NCI-H510A (cell line): Measurements from ENCODE around the gene DHRS12.

ENCODE experiments used
- DNase-seq: peaks from one replicate; lab custom pipeline; 2025; lab: John Stamatoyannopoulos, UW

Gene DHRS12

GRCh38 chr13:51807041-51807440 lies 3.1 kb upstream of the DHRS12 start:
- no peak for DNase-seq

DNA sequence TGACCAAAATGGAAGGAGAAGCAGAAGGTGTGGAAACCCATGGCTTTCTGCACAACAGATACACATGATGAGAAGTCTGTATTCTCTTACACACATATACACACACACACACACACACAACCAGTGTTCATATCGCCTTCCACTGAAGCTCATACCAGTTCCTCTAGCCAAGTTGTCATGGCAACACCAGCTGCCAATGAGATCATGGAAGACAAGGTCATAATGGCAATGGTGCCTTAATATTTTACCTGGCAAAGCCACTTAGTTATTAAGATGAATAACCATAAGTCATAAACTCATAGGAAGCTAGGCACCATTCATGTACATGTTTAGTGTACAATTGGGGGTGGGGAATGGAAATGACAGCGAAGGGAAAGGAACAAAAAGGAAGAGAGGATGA lies 2.6 kb upstream of the DHRS12 start:
- DNase-seq = no peak

GRCh38 chr13:51805925-51806324 lies 2.0 kb upstream of the DHRS12 start:
- DNase-seq = no peak

GRCh38 chr13:51805313-51805712 lies 1.4 kb upstream of the DHRS12 start:
- DNase-seq = no peak

DNA sequence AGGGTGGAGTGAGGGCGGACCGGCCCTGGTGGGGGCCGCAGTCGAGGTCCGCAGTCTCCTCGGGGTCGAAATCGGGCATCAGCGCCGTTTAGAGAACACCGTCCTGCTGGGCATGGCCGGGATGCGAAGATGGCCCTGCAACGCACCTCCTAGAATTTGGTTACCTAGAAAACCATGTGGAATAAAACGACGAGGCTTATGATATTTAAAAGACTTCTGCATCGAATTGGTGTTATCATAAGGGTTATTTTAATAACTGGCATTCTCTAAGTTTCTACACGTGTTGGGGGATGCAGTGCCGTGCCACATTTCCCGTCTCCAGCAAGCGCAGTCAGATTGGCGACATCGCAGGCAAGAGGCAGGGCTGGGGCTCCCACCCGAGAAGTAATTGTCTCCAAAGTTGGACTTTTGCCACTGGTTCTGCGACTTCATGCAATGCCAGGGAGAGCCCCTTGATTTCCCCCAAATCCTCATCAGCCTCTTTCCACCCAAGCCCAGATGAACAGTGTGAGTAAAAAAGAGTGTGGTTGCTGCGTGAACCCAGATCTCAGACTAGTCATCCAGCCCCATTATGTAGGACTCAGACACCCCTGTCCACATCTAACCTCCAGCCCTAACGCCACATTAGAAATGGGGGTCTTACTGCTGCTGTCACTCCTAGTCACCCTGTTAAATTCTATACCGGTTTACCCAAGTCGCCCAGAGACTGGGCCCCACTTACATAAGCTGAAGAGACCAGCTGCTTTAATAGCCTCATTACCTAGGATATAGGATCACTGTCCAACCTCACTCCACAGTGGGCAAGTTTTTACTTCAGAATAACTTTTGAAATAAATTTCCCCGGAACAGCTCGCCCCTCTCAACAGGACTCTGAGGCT lies 571 bp upstream of the DHRS12 start:
- DNase-seq = no peak

- no peak for DNase-seq
Observed at GRCh38 chr13:51802631-51803418, 1.1 kb downstream of the DHRS12 start.

GRCh38 chr13:51801631-51802099 lies 2.3 kb downstream of the DHRS12 start:
- no peak for DNase-seq

DNA sequence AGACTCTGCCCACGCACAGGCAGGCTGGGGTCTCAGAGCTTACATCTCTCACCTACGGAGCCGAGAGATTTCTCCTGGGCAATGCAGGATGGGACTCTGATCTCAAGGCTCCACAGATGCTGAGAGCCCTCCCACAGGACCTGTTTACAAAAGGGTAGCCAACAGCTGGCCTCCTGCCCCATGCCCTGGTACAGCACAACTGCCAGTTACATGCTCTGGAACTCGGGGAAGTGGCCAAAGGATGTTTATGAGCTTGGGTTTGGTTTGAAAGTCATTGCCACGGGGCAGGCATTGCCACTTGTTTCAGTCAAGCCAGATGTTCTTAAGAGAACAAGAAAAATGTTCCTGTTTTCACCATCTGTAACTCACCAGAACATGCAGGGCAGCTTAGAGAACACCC lies 3.5 kb downstream of the DHRS12 start:
- no peak for DNase-seq

- DNase-seq = no peak
Observed at GRCh38 chr13:51799261-51799660, 4.7 kb downstream of the DHRS12 start.

DNA sequence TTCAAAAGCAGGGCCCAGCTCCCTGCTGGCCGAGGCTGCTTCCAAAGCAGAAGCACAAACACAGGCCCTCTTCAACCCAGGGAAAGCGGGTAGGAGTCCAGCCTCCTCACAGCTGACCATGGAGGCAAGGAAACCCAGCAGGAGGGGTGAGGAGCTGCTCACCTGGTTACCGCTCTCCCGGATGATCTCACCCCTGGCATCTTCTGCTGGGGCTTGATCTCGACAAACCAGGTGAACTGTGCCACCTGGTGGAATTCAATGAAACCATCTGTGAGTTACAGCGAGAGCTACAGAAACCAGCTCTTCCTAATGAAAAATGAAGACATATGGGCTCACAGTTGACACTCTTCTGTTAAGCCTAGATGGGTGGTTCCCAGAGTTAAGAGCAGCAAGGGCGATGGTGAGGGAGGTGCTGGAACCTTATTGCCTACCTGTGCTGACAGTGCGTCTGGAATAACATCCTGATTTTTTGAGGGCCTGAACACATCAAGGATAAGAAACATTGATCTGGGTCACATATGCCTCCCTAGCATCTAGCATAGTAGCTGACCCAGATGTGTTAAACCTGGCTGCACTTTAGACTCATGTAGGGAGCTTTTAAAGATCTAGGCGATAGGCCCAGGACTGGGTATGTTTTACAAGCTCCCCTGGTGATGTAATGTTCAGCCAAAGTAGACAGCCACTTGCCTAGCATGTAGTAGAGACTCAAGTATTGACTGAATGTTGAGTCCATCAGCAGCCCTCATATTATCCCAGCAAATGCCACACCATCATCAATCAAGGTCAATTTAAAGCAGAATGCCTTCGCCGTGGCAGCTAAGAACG lies 6.1 kb downstream of the DHRS12 start:
- DNase-seq = peak; percentile 66

GRCh38 chr13:51796546-51796945 lies 7.4 kb downstream of the DHRS12 start:
- no peak for DNase-seq

- DNase-seq = no peak
Observed at GRCh38 chr13:51795419-51795818, 8.5 kb downstream of the DHRS12 start.

- DNase-seq = peak; percentile 36
Observed at GRCh38 chr13:51794964-51795363, 9.0 kb downstream of the DHRS12 start.

DNA sequence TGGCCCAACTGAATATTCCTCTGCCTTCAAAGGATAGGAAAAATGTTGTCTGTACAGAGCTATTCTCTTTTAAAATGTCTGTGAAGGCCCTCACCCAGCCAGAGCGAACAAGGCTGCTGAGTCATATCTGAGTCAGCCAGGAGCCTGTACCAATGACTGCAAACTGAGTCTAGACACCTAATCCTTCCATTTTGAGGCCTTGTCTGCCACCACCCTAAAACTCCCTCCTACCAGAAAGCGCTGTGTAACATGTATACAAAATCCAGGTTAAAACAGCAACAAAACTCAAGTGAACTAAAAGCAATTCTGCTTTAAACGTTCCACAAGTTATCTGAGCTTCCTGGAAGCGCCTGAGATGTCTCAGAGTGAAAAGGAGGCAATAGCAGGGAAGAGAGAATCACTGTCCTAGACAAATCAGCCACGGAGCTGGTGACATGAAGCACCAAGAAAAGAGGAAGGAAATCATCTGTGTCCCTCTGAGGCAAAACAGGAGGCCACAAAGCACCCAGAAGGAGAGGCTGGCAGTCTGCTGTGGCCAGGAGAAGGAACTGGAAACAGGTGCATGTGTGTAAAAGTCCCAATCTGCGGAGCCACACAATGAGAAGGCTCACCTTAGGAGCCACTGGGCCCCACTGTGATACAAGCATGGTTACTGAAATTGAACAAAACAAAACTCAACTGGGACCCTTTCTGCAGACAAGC lies 10.2 kb downstream of the DHRS12 start:
- DNase-seq = no peak

DNA sequence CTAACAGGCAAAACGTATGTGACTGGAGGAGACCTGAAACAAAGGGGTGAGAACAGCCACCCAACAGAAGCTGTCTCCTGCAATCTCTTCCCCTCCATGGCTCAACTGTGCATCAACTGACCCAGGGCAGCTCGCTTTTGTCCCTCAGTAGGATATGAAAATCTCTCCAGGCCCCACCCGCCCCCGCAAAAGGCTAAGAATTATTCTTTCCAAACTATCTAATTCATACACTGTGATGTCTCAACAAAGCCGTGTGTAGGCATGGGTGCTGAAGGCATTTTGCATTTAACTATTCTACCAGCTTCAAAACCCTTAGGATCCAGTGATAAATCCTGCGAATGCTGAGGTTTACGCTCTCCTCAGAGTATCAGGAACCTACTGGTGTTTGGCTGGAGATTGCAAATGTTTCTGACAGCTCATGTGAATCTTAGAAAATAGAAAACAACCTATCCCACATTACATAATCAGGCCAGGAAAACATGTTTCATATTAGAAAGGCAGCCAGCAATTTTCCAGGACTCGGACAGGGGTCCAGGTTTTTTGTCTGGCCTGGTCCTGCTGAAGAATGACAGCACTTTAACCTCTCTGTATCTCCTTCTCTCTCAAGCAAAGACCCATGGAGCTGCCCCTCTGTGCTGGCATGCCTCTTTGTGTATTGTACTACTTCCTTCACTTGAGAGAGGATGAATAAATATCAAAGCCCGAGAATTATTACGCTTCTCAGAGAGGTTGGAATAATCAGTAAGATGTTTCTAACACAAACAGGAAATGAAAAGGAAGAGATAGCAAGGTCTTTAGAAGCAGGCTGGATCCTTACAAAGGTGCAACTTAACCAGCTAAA lies 17.3 kb downstream of the DHRS12 start:
- DNase-seq = no peak

DNA sequence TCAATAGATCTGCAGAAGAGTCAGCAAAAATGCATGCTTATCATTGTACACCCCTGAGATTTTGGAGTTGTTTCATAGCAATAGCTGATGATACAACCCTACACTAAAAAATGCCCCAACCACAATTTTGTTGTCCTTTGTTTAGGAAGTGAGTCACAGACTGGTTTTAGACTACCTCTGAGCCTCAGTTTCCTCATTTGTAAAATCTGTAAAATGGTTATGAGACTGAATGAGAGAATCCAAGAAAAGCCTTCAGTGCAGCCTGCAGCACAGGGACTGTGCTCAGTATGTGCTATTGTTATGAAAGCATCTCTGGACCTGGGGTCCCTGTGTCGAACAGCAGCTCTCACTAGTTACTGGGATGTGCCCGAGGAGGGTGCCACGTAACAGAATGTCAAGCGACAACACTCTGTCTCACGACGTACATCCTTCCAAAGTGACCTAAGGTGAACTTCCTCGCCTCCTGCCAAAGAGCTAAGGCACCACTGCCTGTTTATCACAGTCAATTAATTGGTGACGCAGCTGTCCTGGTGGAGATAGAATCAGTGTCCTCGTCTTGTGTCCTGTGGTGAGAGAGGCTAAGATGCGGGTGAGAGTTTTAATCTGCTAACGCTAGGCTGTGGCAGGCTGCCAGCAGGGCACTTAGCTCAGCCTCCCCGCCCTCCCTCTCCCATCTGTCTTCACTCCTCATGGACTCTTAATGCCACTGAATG lies 18.1 kb downstream of the DHRS12 start:
- peak; percentile 59 for DNase-seq

DNA sequence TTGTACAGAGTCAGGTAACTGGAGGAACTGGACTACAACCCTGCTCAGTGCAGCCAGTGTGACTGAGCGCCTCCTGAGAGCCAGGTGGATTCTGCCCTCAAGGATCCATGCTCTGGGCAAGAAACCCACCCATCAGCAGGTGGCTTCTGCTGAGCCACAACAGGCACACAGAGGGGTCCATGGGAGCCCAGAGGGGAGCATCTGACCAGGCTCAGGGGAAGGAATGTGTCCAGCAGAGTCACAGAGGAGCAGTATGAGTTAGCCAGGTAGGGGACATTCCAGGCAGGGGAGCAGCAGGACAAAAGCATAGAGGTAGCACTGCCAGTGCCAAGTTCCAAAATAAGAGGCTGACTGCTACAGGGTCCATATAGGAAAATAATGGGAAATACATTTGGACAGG lies 19.9 kb downstream of the DHRS12 start:
- DNase-seq = no peak

GRCh38 chr13:51783428-51784094 lies 20.4 kb downstream of the DHRS12 start:
- no peak for DNase-seq

DNA sequence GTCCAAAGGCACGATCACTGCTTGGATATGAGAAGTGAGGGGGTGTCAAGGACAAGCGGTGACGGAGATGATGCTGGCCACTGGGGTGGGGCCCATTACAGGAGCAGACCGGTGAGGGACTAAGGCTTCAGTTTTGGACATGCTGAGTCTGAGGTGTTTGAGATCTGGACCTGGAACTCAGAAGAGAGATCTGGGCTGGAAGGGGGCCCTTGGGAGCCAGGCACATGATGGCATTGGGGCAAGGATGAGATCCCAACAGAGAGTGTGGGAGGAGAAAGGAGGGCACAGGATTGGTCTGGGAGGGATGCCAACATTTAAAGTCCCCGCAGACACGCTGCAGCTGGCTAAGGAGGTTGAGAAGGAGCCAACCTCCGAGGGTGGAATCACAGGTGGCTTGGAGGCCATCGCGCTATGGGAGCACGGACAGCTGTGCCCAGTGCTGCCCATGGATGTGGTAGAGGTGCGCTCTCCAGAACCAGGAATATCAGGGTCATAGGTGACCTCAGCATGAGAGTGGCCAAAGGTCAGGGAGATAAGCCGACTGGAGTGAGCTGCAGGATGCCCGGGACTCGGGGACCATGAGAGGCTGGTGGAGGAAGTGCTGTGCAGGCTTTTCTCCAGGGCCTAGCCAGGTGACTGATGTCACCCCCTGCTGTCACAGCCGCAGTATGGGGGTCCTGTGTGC lies 21.8 kb downstream of the DHRS12 start:
- no peak for DNase-seq
